GM21447 (cell line): ENCODE measurements around the gene LIN7A.
"Not testable (repeated sequence)": the region's sequence is repeated elsewhere in the genome, so short reads cannot be mapped to it uniquely, and the experiment has no call there.

ENCODE experiments used
- ATAC-seq: cut with Tn5 transposase; IDR thresholded peaks from one replicate; pipeline ENCODE4 v1.9.1; 2021; ENCODE audit not compliant: unreplicated experiment

LIN7A gene

DNA sequence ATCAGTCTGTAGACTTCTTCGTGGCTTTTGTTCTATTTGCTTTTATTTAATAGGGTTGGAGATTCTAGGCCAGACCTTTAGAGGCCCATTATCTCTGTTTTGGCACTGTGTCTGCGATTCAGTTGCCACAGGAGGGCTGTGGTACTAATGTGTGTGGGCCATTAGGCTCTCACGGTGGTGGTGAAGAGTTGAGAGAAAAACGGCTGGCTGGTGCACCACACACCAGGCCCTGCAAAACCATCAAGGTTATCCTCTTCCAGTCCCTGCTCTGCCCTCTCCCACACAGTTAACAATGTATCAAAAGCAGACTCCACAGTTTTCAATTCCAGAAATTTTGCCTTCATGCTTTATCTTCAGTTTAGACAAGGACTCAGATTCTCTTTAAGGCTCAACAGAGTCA, 123.3 kb downstream of the LIN7A start:
- ATAC-seq: no peak

DNA sequence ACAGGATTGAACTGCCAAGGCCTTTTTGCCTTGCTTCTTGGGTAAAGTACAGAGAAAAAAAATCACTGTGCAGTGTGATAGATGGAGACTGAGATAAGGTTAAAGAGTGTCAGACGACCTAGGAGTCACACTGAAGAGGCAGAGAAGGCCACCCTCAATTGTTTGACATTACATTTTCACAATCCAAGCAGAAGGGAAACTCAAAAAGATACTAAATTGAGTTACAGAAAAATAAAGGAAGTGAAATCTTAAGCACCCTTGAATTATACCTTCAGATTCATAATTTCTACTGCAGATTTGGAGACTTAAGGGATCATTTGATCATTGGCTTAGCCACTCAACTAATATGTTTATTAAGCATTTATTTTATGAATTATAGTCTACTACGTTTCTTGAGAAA, 123.9 kb downstream of the LIN7A start:
- ATAC-seq: no peak

DNA sequence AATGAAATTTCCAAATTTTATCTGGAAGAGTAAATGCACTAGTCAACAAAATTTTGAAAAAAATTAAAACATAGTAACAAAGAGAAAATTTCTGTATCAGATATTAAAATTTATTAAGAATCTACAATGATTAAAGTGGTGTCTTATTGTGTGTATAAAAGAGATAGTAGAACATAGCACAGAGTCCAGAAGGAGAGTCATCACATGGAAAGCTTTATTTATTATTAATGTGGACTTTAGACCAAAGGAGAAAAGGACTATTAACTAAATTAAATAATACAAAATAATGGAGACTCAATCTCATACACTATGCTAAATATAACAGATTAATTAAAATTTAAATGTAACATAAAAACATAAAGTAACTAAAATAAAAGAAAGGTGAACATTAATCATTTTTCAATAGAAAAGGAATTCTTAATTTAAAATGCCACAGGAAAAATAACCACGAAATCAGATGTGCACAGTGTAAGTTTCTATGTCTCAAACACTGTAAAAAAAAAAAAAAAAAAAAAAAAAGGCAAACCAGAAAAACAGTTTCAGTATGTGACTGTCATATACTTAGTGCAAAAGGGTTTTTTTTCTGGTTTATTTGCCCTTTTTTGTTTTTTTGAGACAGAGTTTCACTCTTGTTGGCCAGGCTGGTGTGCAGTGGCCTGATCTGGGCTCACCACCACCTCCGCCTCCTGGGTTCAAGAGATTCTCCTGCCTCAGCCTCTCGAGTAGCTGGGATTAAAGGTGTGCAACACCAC, 125.6 kb downstream of the LIN7A start:
- no peak for ATAC-seq

DNA sequence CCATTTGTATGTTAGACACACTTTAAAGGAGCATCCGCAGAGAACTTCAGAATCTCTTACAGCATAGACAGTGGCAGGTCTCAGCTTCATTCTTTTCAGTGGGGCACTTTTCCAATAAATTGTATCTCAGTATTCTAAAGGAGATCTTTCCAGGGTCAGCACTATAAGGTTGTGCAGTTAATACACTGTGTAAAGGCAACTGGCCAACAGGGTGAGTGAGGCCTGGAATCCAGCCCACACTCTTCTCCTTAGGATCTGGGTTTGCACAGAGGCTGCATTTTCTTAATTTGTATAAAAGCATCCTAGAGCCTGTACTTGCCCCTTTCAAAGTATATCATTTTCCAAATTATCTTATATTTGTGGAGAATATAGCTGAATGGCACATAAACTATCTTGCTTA, 126.9 kb downstream of the LIN7A start:
- no peak for ATAC-seq

DNA sequence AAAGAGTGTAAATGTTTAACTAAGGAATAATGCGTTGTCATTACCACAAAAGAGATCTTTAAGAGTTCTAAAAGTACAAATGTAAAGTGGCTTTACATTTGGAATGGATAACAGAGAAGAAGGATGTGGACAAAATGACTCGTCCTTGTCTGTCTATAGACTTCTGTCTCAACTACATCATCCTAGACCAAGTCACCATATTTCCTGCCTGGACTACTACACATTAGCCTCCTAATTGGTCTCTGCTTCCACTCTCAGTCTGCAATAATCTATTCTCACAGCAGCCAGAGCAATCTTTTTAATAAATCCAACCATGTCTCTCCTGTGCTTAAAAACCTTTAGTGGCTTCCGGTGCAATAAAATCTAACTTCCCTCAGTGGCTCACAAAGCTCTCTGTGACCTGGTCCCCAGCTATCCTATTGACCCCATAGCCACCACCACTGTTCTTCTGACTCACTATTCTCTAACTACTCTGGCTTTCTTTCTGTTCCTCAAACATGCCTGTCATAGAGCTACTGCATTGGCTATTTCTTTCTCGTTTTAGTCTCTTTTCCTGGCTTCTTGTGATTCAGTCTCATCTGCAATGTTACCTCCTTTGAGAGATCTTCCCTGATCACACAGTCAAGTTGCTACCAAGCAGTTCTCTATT, 130.0 kb downstream of the LIN7A start:
- peak; percentile 80 for ATAC-seq

DNA sequence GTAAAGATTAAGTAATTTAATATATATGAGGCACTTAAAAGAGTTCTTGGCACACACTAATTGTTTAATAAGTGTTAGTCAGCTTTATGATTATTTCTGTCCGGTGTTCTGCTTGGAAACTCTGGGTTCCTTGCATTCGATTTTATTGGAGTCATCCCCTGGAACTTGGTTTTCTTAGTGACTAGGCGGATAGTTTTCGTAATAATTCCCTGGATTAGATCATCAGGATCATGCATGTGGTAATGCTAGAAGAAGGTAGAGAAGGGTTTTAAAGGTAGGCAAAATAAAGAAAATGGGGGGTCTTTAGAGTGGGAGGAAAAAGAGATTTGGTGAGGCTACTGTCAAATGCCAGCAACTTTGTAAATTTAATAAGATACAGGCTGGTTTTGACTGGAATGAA, 132.6 kb downstream of the LIN7A start:
- ATAC-seq: no peak

DNA sequence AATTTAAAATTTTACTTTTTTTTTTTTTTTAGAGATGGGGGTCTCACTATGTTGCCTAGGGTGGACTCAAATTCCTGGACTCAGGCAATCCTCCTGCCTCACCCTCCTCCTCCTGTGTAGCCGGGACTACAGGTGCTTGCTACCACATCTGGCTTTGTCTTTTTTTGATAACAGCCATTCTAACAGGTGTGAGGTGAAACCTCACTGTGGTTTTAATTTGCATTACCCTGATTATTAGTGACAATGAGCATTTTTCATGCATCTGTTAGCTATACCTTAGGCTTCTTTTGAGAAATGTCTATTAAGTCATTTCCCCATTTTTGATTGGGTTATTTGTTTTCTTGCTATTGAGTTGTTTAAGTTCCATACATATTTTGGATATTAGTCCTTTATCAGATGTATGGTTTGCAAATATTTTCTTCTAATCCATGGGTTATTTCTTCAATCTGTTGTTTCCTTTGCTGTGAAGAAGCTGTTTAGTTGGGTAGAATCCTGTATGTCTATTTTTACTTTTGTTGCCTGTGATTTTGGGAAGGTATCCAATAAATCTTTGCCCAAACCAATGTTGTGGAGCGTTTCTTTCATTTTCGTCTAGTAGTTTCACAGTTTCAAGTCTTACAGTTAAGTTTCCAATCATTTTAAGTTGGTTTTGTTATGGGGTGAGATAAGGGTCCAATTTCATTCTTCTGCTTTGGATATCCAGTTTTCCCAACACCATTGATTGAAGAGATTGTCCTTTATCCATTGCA, 134.9 kb downstream of the LIN7A start:
- peak; percentile 88 for ATAC-seq

DNA sequence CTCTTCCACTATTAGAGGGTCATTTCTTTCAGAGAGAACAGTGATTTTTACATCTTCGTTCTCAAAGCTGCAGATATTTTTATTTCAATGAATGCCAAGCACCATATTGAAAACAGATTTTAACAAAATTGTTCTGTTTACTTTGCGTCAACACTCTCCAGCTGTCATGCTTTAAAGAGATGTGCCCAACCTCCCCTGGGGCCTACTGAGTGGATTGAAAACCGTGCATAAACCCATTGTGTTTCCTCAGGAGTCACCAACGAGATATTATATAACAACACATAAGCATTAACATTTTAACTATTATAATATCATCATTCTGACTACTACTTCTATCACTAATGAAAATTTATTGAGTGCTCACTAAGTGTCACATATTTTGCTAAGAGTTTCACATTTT, 139.5 kb downstream of the LIN7A start:
- no peak for ATAC-seq

DNA sequence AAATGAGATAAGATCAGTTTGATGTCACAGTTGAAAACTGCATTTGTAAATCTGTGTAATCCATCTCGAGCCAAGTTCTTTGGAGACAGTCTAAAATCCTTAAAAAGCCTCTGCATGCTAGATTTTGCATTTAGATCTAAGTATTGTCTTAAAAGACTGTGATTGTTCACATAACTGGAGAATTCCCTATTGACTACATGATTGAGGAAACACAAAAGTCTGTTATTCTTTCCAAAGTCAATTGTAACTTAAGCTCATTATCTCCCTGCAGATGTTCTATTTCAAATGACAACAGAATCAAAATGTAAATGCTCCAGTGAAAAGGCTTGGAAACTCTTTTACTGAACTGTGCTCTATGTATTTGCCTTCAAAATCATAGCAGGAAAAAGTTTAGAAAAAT, 143.2 kb downstream of the LIN7A start:
- ATAC-seq: no peak

DNA sequence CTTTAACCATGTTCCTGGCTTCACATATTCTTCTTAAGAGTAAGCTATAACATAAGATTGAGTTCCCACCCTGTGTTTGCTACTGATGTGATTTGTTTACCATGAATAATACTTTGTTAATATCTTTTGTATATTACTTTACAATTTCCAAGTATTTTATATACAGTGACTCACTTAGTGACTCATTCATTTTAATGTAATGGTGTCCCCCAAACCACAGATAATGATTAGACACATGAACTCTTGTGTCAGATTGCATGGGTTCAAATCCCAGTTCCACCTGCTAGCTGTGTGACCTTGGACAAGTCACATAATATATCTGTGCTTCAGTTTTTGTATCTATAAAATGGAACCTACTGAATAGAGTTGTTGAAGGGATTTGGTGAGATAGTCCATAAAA, 144.9 kb downstream of the LIN7A start:
- ATAC-seq: no peak

DNA sequence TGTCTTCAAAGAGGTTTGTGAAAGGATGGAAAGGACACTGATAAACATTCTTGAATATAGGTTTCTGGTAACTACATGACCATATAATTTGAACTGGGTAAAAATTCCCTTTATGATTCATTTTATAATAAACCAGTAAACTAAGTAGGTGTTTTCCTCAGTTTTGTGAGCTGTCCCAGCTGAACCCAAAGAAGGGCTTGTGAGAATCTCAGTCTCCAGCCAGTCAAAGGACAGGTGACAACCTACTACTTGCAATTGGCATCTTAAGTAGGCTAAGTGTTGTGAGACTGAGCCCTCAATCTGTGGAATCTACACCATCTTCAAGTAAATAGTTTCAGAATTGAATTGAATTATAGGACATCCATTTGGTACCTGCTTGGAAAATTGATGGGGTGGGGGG, 145.9 kb downstream of the LIN7A start:
- ATAC-seq: no peak

DNA sequence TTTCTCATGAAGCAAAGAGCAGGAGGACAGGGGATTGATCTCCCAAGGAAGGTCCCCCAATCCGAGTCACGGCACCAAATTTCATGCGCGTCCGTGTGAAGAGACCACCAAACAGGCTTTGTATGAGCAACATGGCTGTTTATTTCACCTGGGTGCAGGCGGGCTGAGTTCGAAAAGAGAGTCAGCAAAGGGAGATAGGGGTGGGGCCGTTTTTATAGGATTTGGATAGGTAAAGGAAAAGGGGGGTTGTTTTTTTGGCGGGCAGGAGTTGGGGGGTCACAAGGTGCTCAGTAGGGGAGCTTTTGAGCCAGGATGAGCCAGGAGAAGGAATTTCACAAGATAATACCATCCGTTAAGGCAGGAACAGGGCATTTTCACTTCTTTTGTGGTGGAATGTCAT, 149.3 kb downstream of the LIN7A start:
- not testable (repeated sequence) for ATAC-seq

DNA sequence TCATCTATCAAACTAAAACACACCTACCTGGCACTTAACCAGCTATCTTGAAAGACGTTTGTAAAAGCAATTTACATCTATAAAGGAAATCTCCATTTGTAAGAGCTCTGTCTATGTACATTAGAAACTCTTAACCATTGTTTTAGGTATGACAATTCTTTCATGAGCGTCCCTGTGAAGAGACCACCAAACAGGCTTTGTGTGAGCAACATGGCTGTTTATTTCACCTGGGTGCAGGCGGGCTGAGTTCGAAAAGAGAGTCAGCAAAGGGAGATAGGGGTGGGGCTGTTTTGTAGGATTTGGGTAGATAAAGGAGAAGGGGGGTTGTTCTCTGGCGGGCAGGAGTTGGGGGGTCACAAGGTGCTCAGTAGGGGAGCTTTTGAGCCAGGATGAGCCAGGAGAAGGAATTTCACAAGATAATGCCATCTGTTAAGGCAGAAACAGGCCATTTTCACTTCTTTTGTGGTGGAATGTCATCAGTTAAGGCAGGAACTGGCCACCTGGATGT, 154.7 kb downstream of the LIN7A start:
- ATAC-seq: not testable (repeated sequence)

DNA sequence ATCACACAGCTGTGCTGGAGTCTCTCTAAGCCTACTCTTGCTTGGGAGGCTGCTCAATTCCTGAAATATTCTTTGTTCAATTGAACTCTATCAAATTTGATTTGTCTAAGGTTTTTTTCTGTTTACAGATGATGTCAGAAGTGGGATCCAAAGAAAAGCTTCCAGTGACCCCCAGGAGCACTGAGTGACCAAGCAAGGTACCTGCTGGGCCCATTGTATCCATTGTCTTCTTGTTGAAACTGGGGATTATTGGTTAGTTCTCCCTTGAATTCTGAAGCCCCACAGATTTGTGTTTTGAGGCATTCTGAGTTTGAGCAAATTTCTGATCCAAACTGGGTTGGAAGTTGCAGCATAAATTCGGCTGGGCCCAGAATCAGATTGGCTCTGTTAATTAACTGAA, 156.4 kb downstream of the LIN7A start:
- no peak for ATAC-seq

DNA sequence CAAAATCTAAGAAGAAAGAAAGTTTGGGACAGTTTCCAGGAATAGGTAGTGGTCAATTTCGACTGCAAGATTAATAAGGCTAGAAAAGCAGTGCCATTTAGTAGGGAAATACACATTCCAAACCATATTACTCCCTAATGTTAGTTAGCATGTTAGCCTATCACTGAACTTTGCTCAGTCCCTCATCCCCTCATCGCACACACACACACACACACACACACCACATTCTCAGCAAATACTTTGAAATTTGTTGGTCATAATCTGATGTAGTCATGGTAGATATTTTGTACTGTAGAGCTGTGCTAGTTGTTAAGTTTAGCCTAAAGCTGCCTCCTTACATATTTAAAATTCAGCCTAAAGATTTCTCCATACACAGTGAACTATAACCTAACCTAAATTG, 157.0 kb downstream of the LIN7A start:
- ATAC-seq: no peak

DNA sequence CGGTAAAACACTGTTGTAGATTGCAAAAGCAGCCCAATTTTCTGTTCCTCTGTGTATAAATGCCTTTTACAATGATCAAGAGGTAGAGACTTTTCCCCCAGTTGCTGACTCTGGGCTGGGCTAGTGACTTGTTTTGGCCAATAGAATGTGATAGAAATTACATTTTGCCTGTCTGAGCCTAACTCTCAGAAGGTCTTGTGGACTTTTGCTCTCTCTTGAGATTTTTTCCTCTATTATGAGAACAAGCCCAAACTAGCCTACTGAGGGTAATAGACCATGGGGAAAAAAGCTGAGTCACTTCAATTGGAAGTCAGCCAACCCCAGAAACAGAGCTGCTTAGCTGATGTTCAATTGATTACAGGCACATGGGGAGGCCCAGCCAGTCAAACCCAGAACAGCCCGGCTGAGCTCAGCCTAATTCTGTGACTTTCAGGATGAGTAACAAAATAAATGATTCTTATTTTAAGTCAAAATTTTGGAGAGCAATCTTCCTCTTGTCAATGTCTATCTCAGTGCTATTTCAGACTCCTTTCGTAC, 159.7 kb downstream of the LIN7A start:
- peak; percentile 93 for ATAC-seq

DNA sequence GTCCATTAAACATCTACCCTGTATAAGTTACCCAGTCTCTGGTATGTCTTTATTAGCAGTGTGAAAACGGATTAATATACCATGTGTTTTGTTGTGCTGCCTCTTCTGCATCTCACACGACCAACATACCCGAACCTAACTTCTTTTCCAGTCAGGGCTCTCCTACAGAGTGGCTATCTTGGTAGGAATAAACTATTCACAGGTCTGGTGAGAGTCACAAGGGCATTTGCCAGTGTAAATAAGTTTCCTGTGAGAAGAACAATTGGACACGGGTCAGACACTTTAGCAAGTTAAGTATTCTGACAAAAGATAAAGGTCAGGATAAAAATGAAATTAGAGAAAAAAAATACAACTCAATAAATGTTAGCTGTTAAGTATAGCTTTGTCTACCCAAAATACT, 160.1 kb downstream of the LIN7A start:
- ATAC-seq: no peak

DNA sequence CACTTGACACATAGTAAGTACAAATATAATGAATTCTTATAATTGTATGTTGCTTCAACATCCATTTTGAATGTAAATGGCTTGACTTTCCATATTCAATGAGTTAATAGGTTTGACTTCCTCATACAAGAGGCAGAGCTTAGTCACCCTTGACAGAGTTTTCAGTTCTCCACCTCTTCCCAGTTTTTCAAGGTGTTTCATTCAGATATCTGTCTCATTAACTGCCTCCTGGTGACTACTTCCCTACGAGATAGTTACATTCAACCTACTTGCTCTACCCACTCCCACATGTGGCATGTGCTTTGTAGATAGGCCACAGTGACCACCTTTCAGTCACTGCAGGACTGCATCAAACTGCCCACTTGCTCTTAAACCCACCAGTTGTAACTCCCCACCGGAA, 161.0 kb downstream of the LIN7A start:
- ATAC-seq: no peak

DNA sequence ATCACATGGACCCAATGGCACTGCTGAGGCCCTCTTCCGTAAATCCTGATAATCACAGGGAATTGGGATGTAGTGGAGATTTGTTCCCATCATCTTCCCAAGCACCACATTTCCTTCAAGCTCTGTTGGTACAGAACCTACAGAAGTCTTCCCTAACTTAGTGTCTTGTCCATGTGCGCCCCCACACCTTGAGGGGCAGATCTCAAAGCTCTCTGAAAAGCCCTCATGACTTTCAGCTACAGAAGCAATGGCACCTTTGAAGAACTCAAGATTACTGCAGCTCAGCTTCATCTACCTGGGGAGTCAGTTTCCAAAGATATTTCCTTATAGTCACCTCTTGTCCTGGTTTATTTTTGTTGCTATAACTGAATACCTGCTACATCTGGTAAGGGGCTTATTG, 166.8 kb downstream of the LIN7A start:
- ATAC-seq: no peak

DNA sequence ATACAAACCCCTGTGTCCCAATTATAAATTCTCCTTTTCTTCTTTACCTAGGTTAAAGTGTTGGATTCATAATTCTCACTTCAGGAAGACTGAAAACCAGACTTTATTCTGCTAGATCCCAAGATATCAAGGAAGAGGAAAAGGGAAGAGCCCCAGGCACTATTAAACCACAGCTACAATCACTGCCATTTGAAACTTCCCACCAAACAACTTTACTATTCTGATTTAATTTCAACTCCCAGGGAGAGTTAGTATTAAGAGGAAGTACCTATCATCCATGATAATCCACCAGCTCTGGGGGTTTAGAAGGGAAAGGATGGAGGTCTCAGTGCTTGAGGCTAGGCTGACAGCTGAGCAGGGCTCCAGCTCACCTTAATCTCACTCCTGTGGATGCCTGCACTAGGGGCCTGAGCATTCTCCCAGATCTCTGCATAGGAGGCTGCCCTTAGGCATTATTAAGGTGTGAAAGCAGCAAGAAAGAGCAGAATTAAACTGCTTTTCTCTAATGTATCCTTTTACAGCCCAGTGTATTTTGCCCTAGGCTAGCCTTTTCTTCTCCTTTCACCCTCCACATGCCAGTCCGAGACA, 168.1 kb downstream of the LIN7A start:
- ATAC-seq: no peak

DNA sequence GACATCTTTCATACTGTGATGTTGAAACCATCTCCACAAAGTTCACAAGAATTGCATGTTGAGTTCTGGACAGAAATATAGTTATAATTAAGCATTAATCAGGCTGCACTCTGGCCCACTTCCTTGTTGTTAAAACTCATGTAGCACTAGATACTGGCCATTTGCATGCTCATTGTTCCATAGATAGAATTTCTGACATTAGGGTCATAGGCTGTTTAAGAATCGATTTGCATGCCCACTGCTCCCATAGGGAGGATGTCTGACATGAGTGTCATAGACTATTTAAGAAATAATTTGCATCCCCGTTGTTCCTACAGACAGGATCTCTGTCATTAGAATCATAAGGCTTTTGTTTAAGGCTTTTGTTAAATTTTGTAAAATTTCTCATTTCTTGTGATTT, 170.8 kb downstream of the LIN7A start:
- peak; percentile 95 for ATAC-seq
